Upper lobe of left lung (tissue), 4 donors: ENCODE measurements around the gene LENG9.

Source experiments
- EP300 ChIP-seq, 4 donors: sonication (generic); formaldehyde crosslinking; IDR thresholded peaks; one replicate each; pipeline ENCODE4 v1.5.1; 2017; ENCODE audit warnings: antibody characterized with exemption in 4 of 4, control low read depth in 2 of 4
- POLR2AphosphoS5 ChIP-seq, 2 donors: sonication (generic); formaldehyde crosslinking; IDR thresholded peaks; one replicate each; pipeline ENCODE4 v1.5.1; 2017; ENCODE audit warnings: antibody characterized with exemption in 2 of 2
- TF ChIP-seq, protein P1 (sequence below), 6 experiments: fragments of 450-650 bp in 4 of 6; fragments of 200-600 bp in 2 of 6; sonication (generic) in 2 of 6; IDR thresholded peaks; one replicate each; pipeline ENCODE4 v1.5.1; 2016 to 2019; ENCODE audit warnings: antibody characterized with exemption in 6 of 6

DNA sequence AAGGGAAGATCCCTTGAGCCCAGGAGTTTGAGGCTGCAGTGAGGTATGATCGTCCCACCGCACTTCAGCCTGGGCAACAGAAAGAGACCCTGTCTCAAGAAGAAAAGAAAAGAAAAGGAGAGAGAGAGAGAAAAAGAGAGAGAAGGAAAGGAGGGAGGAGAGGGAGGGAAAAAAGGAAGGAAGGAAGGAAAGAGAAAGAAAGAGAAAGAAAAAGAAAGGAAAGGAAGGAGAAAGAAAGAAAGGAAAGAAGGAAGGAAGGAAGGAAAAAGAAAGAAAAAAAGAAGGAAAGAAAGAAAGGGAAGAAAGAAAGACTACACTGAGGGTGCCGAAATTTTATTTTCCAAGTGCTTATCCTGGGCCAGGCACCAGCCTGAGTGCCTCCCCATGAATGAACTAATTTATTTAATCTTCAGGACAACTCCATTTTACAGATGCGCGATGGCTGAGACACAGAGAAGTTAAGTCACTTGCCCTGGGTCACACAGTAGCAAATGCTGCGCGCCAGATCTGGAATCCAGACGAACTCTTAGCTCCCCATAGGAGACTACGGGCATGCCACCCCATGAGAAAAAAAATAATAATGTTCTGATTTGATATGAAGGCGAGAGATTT is 6.8 kb upstream of the LENG9 start:
- TF ChIP-seq EP300 (IDR thresholded peaks at IDR 0.05) (no peak), POLR2AphosphoS5 (IDR thresholded peaks at IDR 0.05) (no peak)
- TF ChIP-seq, protein P1, sequence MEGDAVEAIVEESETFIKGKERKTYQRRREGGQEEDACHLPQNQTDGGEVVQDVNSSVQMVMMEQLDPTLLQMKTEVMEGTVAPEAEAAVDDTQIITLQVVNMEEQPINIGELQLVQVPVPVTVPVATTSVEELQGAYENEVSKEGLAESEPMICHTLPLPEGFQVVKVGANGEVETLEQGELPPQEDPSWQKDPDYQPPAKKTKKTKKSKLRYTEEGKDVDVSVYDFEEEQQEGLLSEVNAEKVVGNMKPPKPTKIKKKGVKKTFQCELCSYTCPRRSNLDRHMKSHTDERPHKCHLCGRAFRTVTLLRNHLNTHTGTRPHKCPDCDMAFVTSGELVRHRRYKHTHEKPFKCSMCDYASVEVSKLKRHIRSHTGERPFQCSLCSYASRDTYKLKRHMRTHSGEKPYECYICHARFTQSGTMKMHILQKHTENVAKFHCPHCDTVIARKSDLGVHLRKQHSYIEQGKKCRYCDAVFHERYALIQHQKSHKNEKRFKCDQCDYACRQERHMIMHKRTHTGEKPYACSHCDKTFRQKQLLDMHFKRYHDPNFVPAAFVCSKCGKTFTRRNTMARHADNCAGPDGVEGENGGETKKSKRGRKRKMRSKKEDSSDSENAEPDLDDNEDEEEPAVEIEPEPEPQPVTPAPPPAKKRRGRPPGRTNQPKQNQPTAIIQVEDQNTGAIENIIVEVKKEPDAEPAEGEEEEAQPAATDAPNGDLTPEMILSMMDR (IDR thresholded peaks at IDR 0.05), result no peak
